Endothelial cell (in vitro differentiated cells): ENCODE results near the gene ABLIM2. TPM values are rescaled to one million over a fixed set of nuclear protein-coding genes. Genes with fewer than 3 reads are reported as not detected.

ENCODE experiments used
- DNase-seq: peaks from one replicate; pipeline ENCODE4 v3.0.0; 2021; ENCODE audit warnings: low spot score
- H3K27ac Mint-ChIP-seq: one replicate; pipeline ENCODE4 v1.8.0; 2021; ENCODE audit warnings: mixed read lengths, inconsistent platforms; ENCODE audit not compliant: unreplicated experiment
- H3K27me3 Mint-ChIP-seq: one replicate; pipeline ENCODE4 v1.8.0; 2021; ENCODE audit warnings: mild to moderate bottlenecking, moderate library complexity, mixed read lengths, inconsistent platforms; ENCODE audit not compliant: unreplicated experiment
- H3K36me3 Mint-ChIP-seq: one replicate; pipeline ENCODE4 v1.8.0; 2021; ENCODE audit warnings: mild to moderate bottlenecking, low read depth, mixed read lengths, inconsistent platforms; ENCODE audit not compliant: unreplicated experiment
- H3K4me1 Mint-ChIP-seq: one replicate; pipeline ENCODE4 v1.8.0; 2021; ENCODE audit warnings: mild to moderate bottlenecking, mixed read lengths, inconsistent platforms; ENCODE audit not compliant: unreplicated experiment
- H3K4me3 Mint-ChIP-seq: one replicate; pipeline ENCODE4 v1.8.0; 2021; ENCODE audit warnings: mild to moderate bottlenecking, mixed read lengths, inconsistent platforms; ENCODE audit not compliant: unreplicated experiment
- H3K9me3 Mint-ChIP-seq: one replicate; pipeline ENCODE4 v1.8.0; 2021; ENCODE audit warnings: mixed read lengths, inconsistent platforms; ENCODE audit not compliant: unreplicated experiment
- total RNA-seq: library from RNA; stranded (reverse); fragmentation: NEBNext Ultra II Directional; extraction: Animal tissue kit (Norgen Biotek cat#: 25700); gene quantifications from one replicate; pipeline ENCODE4 v1.2.1, GENCODE V29; 2021; ENCODE audit not compliant: unreplicated experiment
- TF ChIP-seq, protein P1 (sequence below): fragments of 200-600 bp; sonication (generic); IDR thresholded peaks from one replicate; pipeline ENCODE4 v1.5.0; 2021; ENCODE audit warnings: antibody characterized with exemption; ENCODE audit not compliant: unreplicated experiment

ABLIM2 gene
- total RNA-seq, 1 donor from 2014 or later: 0.74 TPM

DNA sequence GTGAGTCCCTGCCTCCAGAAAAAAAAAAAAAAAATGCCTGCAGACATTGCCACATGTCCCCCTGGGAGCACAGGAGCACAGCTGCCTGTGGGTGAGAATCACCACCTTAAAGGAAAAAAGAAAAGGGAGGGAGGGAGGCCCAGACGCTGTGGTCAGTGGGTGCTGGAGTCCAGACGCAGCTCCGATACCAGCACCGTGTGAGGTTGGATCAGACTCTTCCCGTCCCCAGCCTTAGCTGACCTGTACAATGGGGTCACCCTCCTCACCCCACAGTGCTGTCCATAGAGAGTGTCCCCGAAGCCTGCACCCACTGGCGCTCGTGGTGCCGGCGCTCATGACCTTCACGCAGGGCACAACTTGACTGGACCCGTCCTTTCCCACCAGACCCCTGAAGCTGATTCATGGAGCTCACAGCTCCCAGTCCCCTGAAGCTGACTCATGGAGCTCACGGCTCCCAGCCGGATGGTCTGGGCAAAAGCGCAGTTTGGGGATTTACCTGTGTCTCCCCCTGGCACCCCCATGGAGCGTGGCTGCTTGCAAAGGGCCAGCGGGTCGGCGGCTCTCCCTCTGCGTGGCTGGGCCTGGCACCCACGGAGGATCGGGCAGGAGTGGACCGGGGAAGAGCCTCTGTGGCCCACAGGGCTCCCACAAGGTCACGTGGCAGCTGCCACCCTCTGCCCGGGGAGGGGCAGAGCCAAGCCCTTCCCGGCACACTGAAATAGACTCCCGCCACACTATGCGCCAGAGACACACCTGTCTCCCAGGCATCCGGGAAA, 31.4 kb downstream of the ABLIM2 start:
- Mint-ChIP-seq H3K9me3 (no peaks in the 10 kb centered on the region), H3K27ac (no peak overlapping the region), H3K27me3 (peaks cover 6% of the 10 kb centered on the region), H3K36me3 (no peaks in the 10 kb centered on the region), H3K4me3 (no peak overlapping the region), H3K4me1 (no peaks in the 10 kb centered on the region)
- TF ChIP-seq, protein P1, sequence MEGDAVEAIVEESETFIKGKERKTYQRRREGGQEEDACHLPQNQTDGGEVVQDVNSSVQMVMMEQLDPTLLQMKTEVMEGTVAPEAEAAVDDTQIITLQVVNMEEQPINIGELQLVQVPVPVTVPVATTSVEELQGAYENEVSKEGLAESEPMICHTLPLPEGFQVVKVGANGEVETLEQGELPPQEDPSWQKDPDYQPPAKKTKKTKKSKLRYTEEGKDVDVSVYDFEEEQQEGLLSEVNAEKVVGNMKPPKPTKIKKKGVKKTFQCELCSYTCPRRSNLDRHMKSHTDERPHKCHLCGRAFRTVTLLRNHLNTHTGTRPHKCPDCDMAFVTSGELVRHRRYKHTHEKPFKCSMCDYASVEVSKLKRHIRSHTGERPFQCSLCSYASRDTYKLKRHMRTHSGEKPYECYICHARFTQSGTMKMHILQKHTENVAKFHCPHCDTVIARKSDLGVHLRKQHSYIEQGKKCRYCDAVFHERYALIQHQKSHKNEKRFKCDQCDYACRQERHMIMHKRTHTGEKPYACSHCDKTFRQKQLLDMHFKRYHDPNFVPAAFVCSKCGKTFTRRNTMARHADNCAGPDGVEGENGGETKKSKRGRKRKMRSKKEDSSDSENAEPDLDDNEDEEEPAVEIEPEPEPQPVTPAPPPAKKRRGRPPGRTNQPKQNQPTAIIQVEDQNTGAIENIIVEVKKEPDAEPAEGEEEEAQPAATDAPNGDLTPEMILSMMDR: no peak
- no peak for DNase-seq

DNA sequence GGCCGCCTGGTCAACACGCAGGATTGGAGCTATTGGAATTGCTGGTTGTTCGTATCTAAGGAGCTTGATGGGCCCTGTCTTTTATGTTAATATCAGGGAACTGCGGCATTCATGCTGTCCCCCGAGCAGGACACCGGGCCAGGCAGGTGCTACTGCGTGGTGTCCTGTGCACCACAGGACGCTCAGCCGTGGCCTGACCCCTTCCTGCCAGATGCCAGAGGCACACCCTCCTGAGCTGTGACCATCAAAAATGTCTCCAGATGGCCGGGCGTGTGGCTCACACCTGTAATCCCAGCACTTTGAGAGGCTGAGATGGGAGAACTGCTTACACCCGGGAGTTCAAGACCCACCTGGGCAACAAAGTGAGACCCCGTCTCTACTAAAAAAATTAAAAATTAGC, 32.1 kb downstream of the ABLIM2 start:
- H3K4me1 Mint-ChIP-seq: no peaks in the 10 kb centered on the region
- no peak overlapping the region for H3K4me3 Mint-ChIP-seq
- H3K36me3 Mint-ChIP-seq: no peaks in the 10 kb centered on the region
- TF ChIP-seq, protein P1: no peak
- H3K9me3 Mint-ChIP-seq: no peaks in the 10 kb centered on the region
- DNase-seq: no peak
- no peak overlapping the region for H3K27ac Mint-ChIP-seq
- H3K27me3 Mint-ChIP-seq: peaks cover 6% of the 10 kb centered on the region

DNA sequence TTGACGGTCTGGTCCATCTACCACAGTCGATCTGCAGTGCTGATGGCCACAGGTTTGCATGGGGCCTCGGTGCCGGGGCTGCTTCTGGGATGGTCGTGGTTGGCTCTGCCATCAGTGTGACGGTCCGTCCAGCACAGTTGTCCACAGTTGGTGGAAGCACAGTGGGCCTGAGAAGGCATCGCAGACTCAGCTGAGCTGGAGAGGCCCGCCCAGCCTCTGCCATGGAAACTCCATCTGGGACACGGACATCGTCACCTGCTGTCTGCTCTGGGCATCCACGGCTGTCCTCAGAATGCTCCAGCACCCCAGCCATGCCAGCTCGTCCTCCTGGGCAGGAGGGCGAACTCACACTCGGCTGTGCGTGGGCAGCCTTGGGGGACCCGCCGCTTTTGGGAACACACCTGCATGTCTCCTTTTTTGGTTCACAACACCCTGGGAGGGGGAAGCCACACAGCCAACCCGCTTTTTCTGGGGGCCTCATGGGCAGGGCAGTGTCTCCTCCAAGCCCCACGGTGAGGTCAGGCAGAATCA, 33.0 kb downstream of the ABLIM2 start:
- no peak for DNase-seq
- Mint-ChIP-seq H3K9me3 (no peaks in the 10 kb centered on the region), H3K4me1 (no peaks in the 10 kb centered on the region), H3K27ac (no peak overlapping the region), H3K36me3 (no peaks in the 10 kb centered on the region), H3K27me3 (peaks cover 6% of the 10 kb centered on the region), H3K4me3 (no peak overlapping the region)
- TF ChIP-seq, protein P1: no peak

DNA sequence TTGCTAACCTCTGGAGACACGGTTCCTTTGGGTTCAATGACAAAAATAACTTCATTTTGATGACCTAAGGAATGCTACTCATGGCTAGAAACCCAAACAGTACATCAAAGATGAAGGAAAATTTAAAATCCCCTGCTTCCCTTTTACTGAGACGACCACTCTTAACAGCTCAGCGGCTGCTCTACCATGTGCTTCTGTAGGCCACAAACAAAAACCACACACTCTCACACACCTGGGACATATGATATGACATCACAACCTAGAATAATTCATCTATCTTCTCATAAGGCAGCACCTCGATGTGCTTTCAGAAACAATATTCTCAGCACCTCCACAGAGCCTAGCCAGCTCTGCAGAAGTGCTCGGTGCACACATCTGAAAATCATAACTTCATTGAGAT, 34.7 kb downstream of the ABLIM2 start:
- Mint-ChIP-seq H3K4me3 (no peak overlapping the region), H3K27me3 (peaks cover 6% of the 10 kb centered on the region), H3K9me3 (no peaks in the 10 kb centered on the region), H3K36me3 (no peaks in the 10 kb centered on the region), H3K4me1 (no peaks in the 10 kb centered on the region), H3K27ac (no peak overlapping the region)
- DNase-seq: no peak
- TF ChIP-seq, protein P1: no peak

GRCh38 chr4:8123389-8123788, 35.2 kb downstream of the ABLIM2 start:
- TF ChIP-seq, protein P1: no peak
- DNase-seq: no peak
- Mint-ChIP-seq H3K4me1 (no peaks in the 10 kb centered on the region), H3K36me3 (no peaks in the 10 kb centered on the region), H3K27ac (no peak overlapping the region), H3K27me3 (peaks cover 6% of the 10 kb centered on the region), H3K4me3 (no peak overlapping the region), H3K9me3 (no peaks in the 10 kb centered on the region)
